GM12864 (cell line): ENCODE measurements around the gene DOK6.

Source experiments
- DNase-seq: peaks from one replicate; pipeline ENCODE4 v3.0.0-alpha.2; 2011; ENCODE audit warnings: low read depth
- H3K4me3 ChIP-seq: 2 replicates; pipeline ENCODE4 v1.5.1; 2011; ENCODE audit warnings: mild to moderate bottlenecking, low read depth, low read length, control low read depth
- CTCF ChIP-seq: IDR thresholded peaks from 2 replicates; pipeline ENCODE4 v1.5.1; 2011; ENCODE audit warnings: low read depth, mild to moderate bottlenecking, moderate library complexity, low read length, control low read depth, inconsistent platforms; ENCODE audit errors: missing control alignments

The DOK6 gene

GRCh38 chr18:69367104-69367503 lies 33.6 kb upstream of the DOK6 start:
- H3K4me3 ChIP-seq = no peak overlapping the region
- TF ChIP-seq CTCF = no peak
- no peak for DNase-seq

GRCh38 chr18:69371729-69372128 lies 29.0 kb upstream of the DOK6 start:
- no peak for TF ChIP-seq CTCF
- no peak overlapping the region for H3K4me3 ChIP-seq

GRCh38 chr18:69380324-69380723 lies 20.4 kb upstream of the DOK6 start:
- DNase-seq = no peak
- no peak overlapping the region for H3K4me3 ChIP-seq
- no peak for TF ChIP-seq CTCF

More at GRCh38 chr18:69371729-69372128, 29.0 kb upstream of the DOK6 start:
- no peak for DNase-seq

- no peak overlapping the region for H3K4me3 ChIP-seq
- TF ChIP-seq CTCF = no peak
- no peak for DNase-seq
Observed at GRCh38 chr18:69383186-69383585, 17.5 kb upstream of the DOK6 start.

GRCh38 chr18:69387186-69387585 lies 13.5 kb upstream of the DOK6 start:
- H3K4me3 ChIP-seq = no peak overlapping the region
- no peak for TF ChIP-seq CTCF
- DNase-seq = no peak

- no peak for DNase-seq
- H3K4me3 ChIP-seq = no peak overlapping the region
- TF ChIP-seq CTCF = no peak
Observed at GRCh38 chr18:69388222-69388621, 12.5 kb upstream of the DOK6 start.

- DNase-seq = no peak
- H3K4me3 ChIP-seq = no peak overlapping the region
- TF ChIP-seq CTCF = no peak
Observed at GRCh38 chr18:69397096-69397495, 3.6 kb upstream of the DOK6 start.
